GM12878 (cell line): ENCODE results near the gene PHKB. TPM values are rescaled to one million over a fixed set of nuclear protein-coding genes. Genes with fewer than 3 reads are reported as not detected.

Experiments
- ATAC-seq: fragments of 200-7000 bp; cut with Tn5 transposase; 3 replicates; pipeline ENCODE4 v1.9.1; 2020; ENCODE audit warnings: mild to moderate bottlenecking, moderate library complexity
- BruUV-seq: library from RNA; stranded (reverse); fragments of 400-500 nt; replicated peaks from 2 replicates; lab custom pipeline; 2021; lab: Mats Ljungman, UMichigan
- CTCF ChIA-PET: fragments of 300-600 bp; sonication (Branson Sonifier 250); formaldehyde crosslinking; extraction: SDS; loops from one replicate; lab custom pipeline; 2021; ENCODE audit warnings: inconsistent platforms; lab: Yijun Ruan, JAX
- POLR2A ChIA-PET: fragments of 350-600 bp; formaldehyde crosslinking; extraction: SDS; loops from one replicate; lab custom pipeline; 2021; ENCODE audit warnings: inconsistent platforms; lab: Charles Lee
- RAD21 ChIA-PET: fragments of 300-600 bp; sonication (Branson Sonifier 250); formaldehyde crosslinking; loops from one replicate; lab custom pipeline; 2023; ENCODE audit warnings: antibody characterized with exemption; ENCODE audit not compliant: unreplicated experiment; lab: Charles Lee
- SMC1A ChIA-PET: fragments of 300-600 bp; sonication (Branson Sonifier 250); formaldehyde crosslinking; loops from one replicate; lab custom pipeline; 2023; ENCODE audit not compliant: unreplicated experiment, uncharacterized antibody; lab: Charles Lee
- DNase-seq: peaks from one replicate; pipeline ENCODE4 v3.0.0-alpha.2; 2011; ENCODE audit warnings: low read depth, low spot score
- FAIRE-seq: peaks from 3 replicates; lab custom pipeline; 2011; peaks lifted over from hg19 to GRCh38; lab: Jason Lieb, UNC
- H2AFZ ChIP-seq: 2 replicates; pipeline ENCODE4 v1.6.0; 2011; ENCODE audit warnings: low read depth, low read length, control low read depth; ENCODE audit not compliant: control insufficient read depth
- H3K27ac ChIP-seq: 2 replicates; pipeline ENCODE4 v1.5.1; 2011; ENCODE audit warnings: control low read depth; ENCODE audit not compliant: control insufficient read depth, insufficient read depth
- H3K27me3 ChIP-seq, 2 experiments: replicated peaks in 1 of 2; 2 replicates each; pipeline versions ENCODE4 v1.6.0 to v1.6.1; 2011; ENCODE audit warnings: low read length in 1 of 2; ENCODE audit not compliant: control insufficient read depth in 2 of 2, insufficient read depth in 2 of 2
- H3K36me3 ChIP-seq, 2 experiments: 2 replicates each; pipeline ENCODE4 v1.5.1; 2011; ENCODE audit warnings: low read length in 1 of 2; ENCODE audit not compliant: control insufficient read depth in 2 of 2, insufficient read depth in 2 of 2
- H3K4me1 ChIP-seq: 2 replicates; pipeline ENCODE4 v1.6.1; 2011; ENCODE audit warnings: mild to moderate bottlenecking, low read length, moderate library complexity, mixed read lengths; ENCODE audit not compliant: control insufficient read depth, insufficient read depth
- H3K4me2 ChIP-seq: 2 replicates; pipeline ENCODE4 v1.6.0; 2011; ENCODE audit warnings: control low read depth; ENCODE audit not compliant: control insufficient read depth, insufficient read depth
- H3K4me3 ChIP-seq: fragments of 200-600 bp; sonication (generic); 2 replicates; pipeline ENCODE4 v1.5.1; 2016
- H3K79me2 ChIP-seq: 2 replicates; pipeline ENCODE4 v1.6.0; 2011; ENCODE audit warnings: low read length; ENCODE audit not compliant: control insufficient read depth, insufficient read depth
- H3K9ac ChIP-seq: 2 replicates; pipeline ENCODE4 v1.8.0; 2011; ENCODE audit warnings: low read length, control low read depth, mixed read lengths; ENCODE audit not compliant: control insufficient read depth, insufficient read depth
- H3K9me3 ChIP-seq: replicated peaks from 3 replicates; pipeline ENCODE4 v1.5.1; 2011; ENCODE audit warnings: mild to moderate bottlenecking, low read length; ENCODE audit not compliant: control insufficient read depth, insufficient read depth
- H4K20me1 ChIP-seq: 2 replicates; pipeline ENCODE4 v1.6.0; 2011; ENCODE audit not compliant: control insufficient read depth, insufficient read depth
- CREM ChIP-seq: IDR thresholded peaks from 2 replicates; pipeline ENCODE4 v1.6.1; 2014; ENCODE audit warnings: antibody characterized with exemption, low read depth
- E2F8 ChIP-seq: fragments of 450-650 bp; IDR thresholded peaks from 2 replicates; pipeline ENCODE4 v1.6.1; 2018; ENCODE audit warnings: mild to moderate bottlenecking, low read depth, moderate library complexity; ENCODE audit not compliant: partially characterized antibody
- FOS ChIP-seq: IDR thresholded peaks from 3 replicates; pipeline ENCODE4 v1.6.1; 2011; ENCODE audit warnings: borderline replicate concordance; ENCODE audit not compliant: insufficient read length; ENCODE audit errors: extremely low read depth
- FOXM1 ChIP-seq: IDR thresholded peaks from 2 replicates; pipeline ENCODE4 v1.6.1; 2012; ENCODE audit warnings: low read depth, mild to moderate bottlenecking, inconsistent platforms, low read length, moderate library complexity
- JUNB ChIP-seq: IDR thresholded peaks from 2 replicates; pipeline ENCODE4 v1.6.1; 2016; ENCODE audit warnings: antibody characterized with exemption, mild to moderate bottlenecking
- JUND ChIP-seq: IDR thresholded peaks from 2 replicates; pipeline ENCODE4 v1.6.1; 2012; ENCODE audit warnings: low read depth, mild to moderate bottlenecking, low read length, improper control_type of control experiment, moderate library complexity
- NR2C1 ChIP-seq: fragments of 450-650 bp; IDR thresholded peaks from 2 replicates; pipeline ENCODE4 v1.6.1; 2017; ENCODE audit warnings: antibody characterized with exemption, mild to moderate bottlenecking, moderate library complexity
- NR2C2 ChIP-seq: IDR thresholded peaks from 2 replicates; pipeline ENCODE4 v1.6.1; 2011; ENCODE audit warnings: borderline replicate concordance, low read depth; ENCODE audit not compliant: control insufficient read depth, insufficient read length
- PAX8 ChIP-seq: fragments of 450-650 bp; IDR thresholded peaks from 2 replicates; pipeline ENCODE4 v1.6.1; 2017; ENCODE audit warnings: mild to moderate bottlenecking, moderate library complexity
- PKNOX1 ChIP-seq: fragments of 450-650 bp; IDR thresholded peaks from 2 replicates; pipeline ENCODE4 v1.6.1; 2016; ENCODE audit warnings: mild to moderate bottlenecking
- USF1 ChIP-seq: IDR thresholded peaks from 2 replicates; pipeline ENCODE4 v1.6.1; 2011; ENCODE audit warnings: borderline replicate concordance, low read depth, mild to moderate bottlenecking, moderate library complexity, mixed read lengths, low read length; ENCODE audit not compliant: insufficient read depth; ENCODE audit errors: extremely low read length
- WRNIP1 ChIP-seq: IDR thresholded peaks from 2 replicates; pipeline ENCODE4 v1.6.1; 2011; ENCODE audit warnings: low read depth, low read length, improper control_type of control experiment, borderline replicate concordance
- ZNF622 ChIP-seq: fragments of 450-650 bp; IDR thresholded peaks from 2 replicates; pipeline ENCODE4 v1.6.1; 2017; ENCODE audit warnings: mild to moderate bottlenecking, inconsistent platforms
- WGBS: methylation state at CpG from one replicate; pipeline ENCODE4 v1.1.6; 2016; ENCODE audit warnings: low lambda C conversion rate; ENCODE audit not compliant: insufficient replicate concordance, insufficient coverage; ENCODE audit errors: missing lambda C conversion rate; 5-methylcytosine and 5-hydroxymethylcytosine counted together
- in situ Hi-C: fragments of 300-500 bp; cut with MboI; formaldehyde crosslinking; loops from 9 replicates; pipeline ENCODE4 v1.14.3; 2018; ENCODE audit warnings: mixed read lengths
- intact Hi-C: fragments of 100-400 bp; cut with micrococcal nuclease; formaldehyde crosslinking; loops from one replicate; pipeline ENCODE4 v1.14.2; 2022; ENCODE audit not compliant: unreplicated experiment
- polyA plus RNA-seq, 11 experiments: library from polyadenylated mRNA; depleted of rRNA in 4 of 11; unstranded in 6 of 11; stranded (reverse) in 5 of 11; fragments of >200 nt; fragmentation: Nextera tagmentation in 4 of 11; fragmentation: Illumina TruSeq in 1 of 11; extraction: Ambion mirVana in 4 of 11; extraction: Trizol in 1 of 11; gene quantifications; 1 replicate in 1 of 11; 2 replicates in 10 of 11; pipeline versions ENCODE4 v1.2.1 to v1.2.3, GENCODE V29; 2011 to 2016; ENCODE audit warnings: inconsistent platforms in 2 of 11, missing spikeins in 2 of 11, low read depth in 1 of 11
- total RNA-seq, 4 experiments: library from RNA; depleted of rRNA in 3 of 4; stranded (reverse); fragments of >200 nt in 3 of 4; fragmentation: Illumina TruSeq in 1 of 4; extraction: Trizol in 1 of 4; gene quantifications; 2 replicates each; pipeline versions ENCODE4 v1.2.1 to v1.2.3, GENCODE V29; 2013 to 2021

The PHKB gene
- total and polyA plus RNA-seq, 10 of the 15 experiments (the other 5 are each of a cell fraction or from before 2014, with no cell fraction given), result 14.2 to 65.6 (median 37.0) TPM

- Histone ChIP-seq H4K20me1 (no peaks in the 10 kb centered on the region), H3K27ac (no peak overlapping the region), H3K79me2 (no peaks in the 10 kb centered on the region), H3K9ac (no peak overlapping the region), H3K4me3 (no peak overlapping the region), H3K4me1 (no peaks in the 10 kb centered on the region), H3K27me3 (no peaks in the 10 kb centered on the region), H2AFZ (no peak overlapping the region), H3K36me3 (no peaks in the 10 kb centered on the region), H3K9me3 (no peaks in the 10 kb centered on the region), H3K4me2 (no peak overlapping the region)
- DNase-seq, result no peak
- intact Hi-C loops, result no loop called here
- POLR2A ChIA-PET, result no interaction called here
- FAIRE-seq, result no peak
- CTCF ChIA-PET, result no interaction called here
- TF ChIP-seq JUNB, result no peak
- no peak for TF ChIP-seq CREM
- no peak for TF ChIP-seq NR2C1
- TF ChIP-seq ZNF622, result no peak
- TF ChIP-seq USF1, result no peak
- TF ChIP-seq NR2C2, result no peak
- TF ChIP-seq WRNIP1, result no peak
- no peak for TF ChIP-seq JUND
- no peak for TF ChIP-seq E2F8
- no peak for TF ChIP-seq PAX8
- no peak for TF ChIP-seq FOS
- TF ChIP-seq PKNOX1, result no peak
- TF ChIP-seq FOXM1, result no peak
- SMC1A ChIA-PET, result interaction anchor here (0.8 to 1.2 kb wide), 2 partner anchors 12 to 63 kb away, joined by 3 read pairs; no protein-coding TSS in a partner anchor
- no TSS peak for BruUV-seq
- in situ Hi-C loops, result no loop called here
- RAD21 ChIA-PET, result no interaction called here
- 79% methylated on average over 4 of the region's 4 CpGs for WGBS
- no peak for ATAC-seq
Measured at GRCh38 chr16:47722046-47722445, 260.9 kb downstream of the PHKB start.
